CD14-positive monocyte (primary cell): Measurements from ENCODE around the gene CCDC15. TPM values are rescaled to one million over a fixed set of nuclear protein-coding genes. Genes with fewer than 3 reads are reported as not detected.
A peak's percentile ranks its signal among the peaks of the same experiment; 100 is the strongest.

Experiments used
- DNase-seq, 3 donors: peaks; one replicate each; pipeline ENCODE4 v3.0.0-alpha.2; 2011 to 2022
- H2AFZ ChIP-seq: 2 replicates; pipeline ENCODE4 v1.6.0; 2012; ENCODE audit warnings: mild to moderate bottlenecking, low read depth, low read length, inconsistent platforms; ENCODE audit not compliant: insufficient read depth, poor library complexity, severe bottlenecking
- H3K27ac ChIP-seq, 2 donors: 1 replicate in 1 of 2; 2 replicates in 1 of 2; pipeline ENCODE4 v1.5.1; 2012 to 2013; ENCODE audit warnings: low read length in 2 of 2, control low read depth in 1 of 2, inconsistent platforms in 1 of 2, low read depth in 1 of 2, mild to moderate bottlenecking in 1 of 2
- H3K27me3 ChIP-seq, 2 donors: one replicate each; pipeline versions ENCODE4 v1.6.0 to v1.6.1; 2011 to 2013; ENCODE audit warnings: low read length in 2 of 2; ENCODE audit not compliant: control insufficient read depth in 2 of 2, insufficient read depth in 2 of 2
- H3K36me3 ChIP-seq, 2 donors: replicated peaks in 1 of 2; 1 replicate in 1 of 2; 2 replicates in 1 of 2; pipeline versions ENCODE4 v1.5.1 to v1.6.1; 2012 to 2013; ENCODE audit warnings: low read length in 2 of 2, control low read depth in 1 of 2, inconsistent platforms in 1 of 2, mild to moderate bottlenecking in 1 of 2; ENCODE audit not compliant: insufficient read depth in 2 of 2, control insufficient read depth in 1 of 2
- H3K4me1 ChIP-seq, 2 donors: 1 replicate in 1 of 2; 2 replicates in 1 of 2; pipeline versions ENCODE4 v1.5.1 to v1.6.1; 2012 to 2013; ENCODE audit warnings: low read length in 2 of 2, control low read depth in 1 of 2, inconsistent platforms in 1 of 2, mild to moderate bottlenecking in 1 of 2, moderate library complexity in 1 of 2; ENCODE audit not compliant: insufficient read depth in 2 of 2, control insufficient read depth in 1 of 2
- H3K4me2 ChIP-seq: replicated peaks from 2 replicates; pipeline ENCODE3; 2012; ENCODE audit warnings: low read length, moderate library complexity, mild to moderate bottlenecking; ENCODE audit not compliant: poor library complexity, severe bottlenecking; ENCODE audit errors: extremely low read depth
- H3K4me3 ChIP-seq, 3 experiments: fragments of 200-600 bp in 1 of 3; sonication (generic) in 1 of 3; replicated peaks in 1 of 3; 1 replicate in 2 of 3; 2 replicates in 1 of 3; pipeline ENCODE4 v1.5.1; 2011 to 2013; ENCODE audit warnings: low read length in 3 of 3, mild to moderate bottlenecking in 3 of 3, control low read depth in 2 of 3, low read depth in 2 of 3, inconsistent platforms in 1 of 3, moderate library complexity in 1 of 3
- H3K79me2 ChIP-seq: 2 replicates; pipeline ENCODE4 v1.6.0; 2012; ENCODE audit warnings: mild to moderate bottlenecking, control low read depth, inconsistent platforms, low read length, moderate library complexity; ENCODE audit not compliant: insufficient read depth
- H3K9ac ChIP-seq: 2 replicates; pipeline ENCODE4 v1.6.0; 2017; ENCODE audit warnings: low read length, mild to moderate bottlenecking; ENCODE audit not compliant: insufficient read depth, poor library complexity, severe bottlenecking
- H3K9me3 ChIP-seq, 2 donors: replicated peaks in 1 of 2; 1 replicate in 1 of 2; 2 replicates in 1 of 2; pipeline versions ENCODE4 v1.5.1 to v1.6.1; 2012 to 2013; ENCODE audit warnings: low read length in 2 of 2, control low read depth in 1 of 2; ENCODE audit not compliant: control insufficient read depth in 1 of 2, insufficient read depth in 1 of 2
- H4K20me1 ChIP-seq: 2 replicates; pipeline ENCODE4 v1.6.0; 2012; ENCODE audit warnings: mild to moderate bottlenecking, low read length, control low read depth, moderate library complexity; ENCODE audit not compliant: insufficient read depth
- H3K27ac Mint-ChIP-seq, 7 donors: one replicate each; pipeline ENCODE4 v1.8.0; 2020; ENCODE audit warnings: mild to moderate bottlenecking in 7 of 7, mixed read lengths in 7 of 7, moderate library complexity in 6 of 7, inconsistent platforms in 2 of 7
- H3K27me3 Mint-ChIP-seq, 3 donors: one replicate each; pipeline ENCODE4 v1.8.0; 2021 to 2022; ENCODE audit warnings: low read depth in 3 of 3, mild to moderate bottlenecking in 3 of 3, mixed read lengths in 3 of 3, moderate library complexity in 3 of 3, inconsistent platforms in 1 of 3
- H3K36me3 Mint-ChIP-seq, 2 donors: one replicate each; pipeline ENCODE4 v1.8.0; 2020; ENCODE audit warnings: mixed read lengths in 2 of 2, inconsistent platforms in 1 of 2, mild to moderate bottlenecking in 1 of 2
- H3K4me1 Mint-ChIP-seq: one replicate; pipeline ENCODE4 v1.8.0; 2020; ENCODE audit warnings: mild to moderate bottlenecking, mixed read lengths
- H3K4me3 Mint-ChIP-seq, 2 donors: one replicate each; pipeline ENCODE4 v1.8.0; 2020; ENCODE audit warnings: mild to moderate bottlenecking in 2 of 2, mixed read lengths in 2 of 2, moderate library complexity in 1 of 2
- H3K9me3 Mint-ChIP-seq, 7 donors: one replicate each; pipeline ENCODE4 v1.8.0; 2020 to 2022; ENCODE audit warnings: mixed read lengths in 7 of 7, mild to moderate bottlenecking in 6 of 7, moderate library complexity in 6 of 7, inconsistent platforms in 2 of 7
- CTCF ChIP-seq: fragments of 200-600 bp; IDR thresholded peaks from one replicate; pipeline ENCODE4 v1.8.0; 2022; ENCODE audit warnings: antibody characterized with exemption, mild to moderate bottlenecking
- WGBS: methylation state at CpG from one replicate; pipeline ENCODE4 v1.1.5; 2013; ENCODE audit warnings: missing lambda C conversion rate; ENCODE audit not compliant: insufficient coverage; 5-methylcytosine and 5-hydroxymethylcytosine counted together
- intact Hi-C, 2 donors: fragments of 100-400 bp; cut with micrococcal nuclease; formaldehyde crosslinking; loops; one replicate each; pipeline versions ENCODE4 v1.15.0 to v1.15.1; 2023
- polyA plus RNA-seq, 3 donors: library from polyadenylated mRNA; depleted of rRNA in 1 of 3; unstranded in 2 of 3; stranded (reverse) in 1 of 3; fragments of 300-500 nt in 2 of 3; fragments of >200 nt in 1 of 3; fragmentation: Illumina TruSeq in 2 of 3; gene quantifications; 1 replicate in 2 of 3; 2 replicates in 1 of 3; pipeline ENCODE4 v1.2.3, GENCODE V29; 2012 to 2021

Gene CCDC15
- polyA plus RNA-seq, 3 donors = 0.24 to 0.32 (median 0.28) TPM

GRCh38 chr11:125069008-125069407 is 115.0 kb downstream of the CCDC15 start:
- peaks cover 91% of the 10 kb centered on the region for H3K4me1 Mint-ChIP-seq
- Histone ChIP-seq H3K27ac (peak overlapping the region; percentile 98 to 99), H3K9me3 (no peaks in the 10 kb centered on the region), H3K4me3 (peak overlapping the region in 1 of 3 experiments; percentile 33), H3K79me2 (peaks cover 76% of the 10 kb centered on the region), H3K4me1 (peaks cover 89 to 96% of the 10 kb centered on the region in 2 donors), H2AFZ (no peak overlapping the region), H4K20me1 (no peaks in the 10 kb centered on the region), H3K9ac (peak overlapping the region; percentile 68), H3K36me3 (peaks cover 0 to 6% of the 10 kb centered on the region in 2 donors), H3K4me2 (peak overlapping the region; percentile 42), H3K27me3 (no peaks in the 10 kb centered on the region)
- peaks cover 0 to 5% (median 5%) of the 10 kb centered on the region in 3 donors for H3K27me3 Mint-ChIP-seq
- no peak for TF ChIP-seq CTCF
- intact Hi-C loops = loop anchor here in 1 of 2 donors (10.0 kb wide), 1 partner anchor 114 kb away; the partner anchor contains the start of gene CCDC15
- peaks cover 0 to 2% (median 0%) of the 10 kb centered on the region in 7 donors for H3K9me3 Mint-ChIP-seq
- DNase-seq = peak in 2 of 3 donors; percentile 46 to 62
- no peak overlapping the region for H3K4me3 Mint-ChIP-seq
- peaks cover 34 to 48% of the 10 kb centered on the region in 2 donors for H3K36me3 Mint-ChIP-seq
- H3K27ac Mint-ChIP-seq = peak overlapping the region; percentile 99 to 100 (median 99)
- WGBS = no CpG with 5 or more reads among the region's 4 CpGs

- Histone ChIP-seq H3K9me3 (no peaks in the 10 kb centered on the region), H3K4me1 (peaks cover 88 to 96% of the 10 kb centered on the region in 2 donors), H3K4me2 (peak overlapping the region; percentile 42), H3K27me3 (no peaks in the 10 kb centered on the region), H3K79me2 (peaks cover 71% of the 10 kb centered on the region), H3K4me3 (peak overlapping the region in 1 of 3 experiments; percentile 33), H3K36me3 (peaks cover 0 to 10% of the 10 kb centered on the region in 2 donors), H3K9ac (peak overlapping the region; percentile 68), H2AFZ (peak overlapping the region; percentile 43), H4K20me1 (no peaks in the 10 kb centered on the region), H3K27ac (peak overlapping the region; percentile 98 to 99)
- Mint-ChIP-seq H3K27me3 (peaks cover 0 to 5% (median 4%) of the 10 kb centered on the region in 3 donors), H3K27ac (peak overlapping the region; percentile 99 to 100 (median 99)), H3K9me3 (peaks cover 0 to 2% (median 0%) of the 10 kb centered on the region in 7 donors), H3K4me3 (peak overlapping the region; percentile 24 to 73), H3K36me3 (peaks cover 33 to 48% of the 10 kb centered on the region in 2 donors), H3K4me1 (peaks cover 90% of the 10 kb centered on the region)
- peak; percentile 34 to 62 (median 42) for DNase-seq
- intact Hi-C loops = loop anchor here (5.0 to 10.0 kb wide), 2 partner anchors 43 to 115 kb away; partner anchors contain the start of genes CCDC15 (in 1 of the 2) and TMEM218 (in 1 of the 2)
- no peak for TF ChIP-seq CTCF
- WGBS = 33% methylated on average over 3 of the region's 5 CpGs
Observed at GRCh38 chr11:125069796-125070195, 115.8 kb downstream of the CCDC15 start.
